ENCODE measurements around the gene ECT2L. TPM values are rescaled to one million over a fixed set of nuclear protein-coding genes. Genes with fewer than 3 reads are reported as not detected.

The ECT2L gene
- total and polyA plus RNA-seq, 2 of the 4 experiments (the other 2 are of a cell fraction) = not detected

- no CpG with 5 or more reads among the region's 2 CpGs for WGBS, 2 experiments (ENCODE audit: extremely low coverage in 2 of 2, insufficient read length in 1 of 2)
- dilution Hi-C loops (cut with HindIII; ENCODE audit: low sequenced_read_pairs, unreplicated experiment) (no loop called here), in situ Hi-C loops (cut with MboI; ENCODE audit: low sequenced_read_pairs) (no loop called here), intact Hi-C loops (cut with micrococcal nuclease) (no loop called here)
- H3K23ac ChIP-seq (ENCODE audit: low read depth, low read length) = no peak overlapping the region
- H2BK15ac ChIP-seq (ENCODE audit: low read depth, low read length) = no peak overlapping the region
- H3K4me3 ChIP-seq (ENCODE audit: insufficient read depth, low read depth, low read length) = no peak overlapping the region
- H3K79me1 ChIP-seq (ENCODE audit: low read depth in 1 of 2, low read length in 2 of 2) = peaks cover 3 to 6% of the 10 kb centered on the region in 2 experiments; a peak in 3 of 4 replicates
- H3K27ac ChIP-seq (ENCODE audit: insufficient read depth, low read length) = no peak overlapping the region
- H4K20me1 ChIP-seq (ENCODE audit: insufficient read depth, low read length) = no peaks in the 10 kb centered on the region
- ChIA-PET CTCF (no interaction called here), POLR2A (ENCODE audit: unreplicated experiment) (no interaction called here)
- H3K36me3 ChIP-seq (ENCODE audit: control insufficient read depth, insufficient read depth, low read length) = peaks cover 6% of the 10 kb centered on the region
- no peak overlapping the region for H3K14ac ChIP-seq (replicated peaks; ENCODE audit: low read depth, low read length)
- 0 out of 2 replicates have a peak, but pooled peaks cover 3% of the 10 kb centered on the region for H3K9me1 ChIP-seq (ENCODE audit: insufficient read depth, low read length)
- H3K56ac ChIP-seq (ENCODE audit: extremely low read depth, insufficient read depth, low read length) = no peak overlapping the region
- no peak overlapping the region for H2AK9ac ChIP-seq (replicated peaks; ENCODE audit: low read depth, low read length, poor library complexity)
- no peak overlapping the region for H2BK20ac ChIP-seq (ENCODE audit: low read depth, low read length)
- no peak overlapping the region for H3K9ac ChIP-seq (ENCODE audit: low read depth, low read length)
- H2AFZ ChIP-seq (replicated peaks; ENCODE audit: low read length, poor library complexity) = no peak overlapping the region
- H2BK120ac ChIP-seq (ENCODE audit: low read depth, low read length) = no peak overlapping the region
- DNase-seq = peak; percentile 13
- no peak for TF ChIP-seq SMC3 (IDR thresholded peaks at IDR 0.05; ENCODE audit: low read depth, low read length)
- no peak for TF ChIP-seq MAZ (IDR thresholded peaks at IDR 0.05; ENCODE audit: borderline replicate concordance, low read depth, low read length)
- TF ChIP-seq MAFK (IDR thresholded peaks at IDR 0.05; ENCODE audit: low read depth, low read length) = 0 out of 2 replicates have a peak, but pooled peaks have one; percentile 13
- no TSS peak for BruUV-seq (replicated peaks)
- no peak for ATAC-seq (ENCODE audit: low read depth)
- H3K4me2 ChIP-seq (ENCODE audit: low read depth, low read length) = no peak overlapping the region
- H3K4me1 ChIP-seq (ENCODE audit: control insufficient read depth, insufficient read depth, low read length) = peaks cover 2% of the 10 kb centered on the region; the same call in 1 of the 2 replicates
- H4K91ac ChIP-seq (ENCODE audit: insufficient read depth, low read depth, low read length) = no peak overlapping the region
- H4K8ac ChIP-seq (ENCODE audit: low read depth in 2 of 2, low read length in 2 of 2) = no peak overlapping the region
- H3K9me3 ChIP-seq (ENCODE audit: control insufficient read depth, insufficient read depth, low read length) = no peaks in the 10 kb centered on the region
- H2AK5ac ChIP-seq (ENCODE audit: low read depth, low read length) = no peak overlapping the region
- no peak overlapping the region for H3K18ac ChIP-seq (ENCODE audit: low read depth, low read length)
- no peak overlapping the region for H2BK5ac ChIP-seq (ENCODE audit: low read depth, low read length, poor library complexity, severe bottlenecking)
- no peak overlapping the region for H4K5ac ChIP-seq (ENCODE audit: low read depth, low read length)
- no peaks in the 10 kb centered on the region for H3K27me3 ChIP-seq (ENCODE audit: control insufficient read depth, insufficient read depth, low read length)
- no peak overlapping the region for H3K4ac ChIP-seq (ENCODE audit: low read depth, low read length)
Measured at GRCh38 chr6:138943089-138943625, 147.3 kb downstream of the ECT2L start.
